SH-SY5Y (cell line): ENCODE results near the gene STRBP.

Experiments
- GATA2 ChIP-seq: IDR thresholded peaks from 2 replicates; pipeline ENCODE4 v1.6.1; 2011; ENCODE audit warnings: mild to moderate bottlenecking, low read depth, low read length
- GATA3 ChIP-seq: IDR thresholded peaks from 2 replicates; pipeline ENCODE4 v1.6.1; 2011; ENCODE audit warnings: low read depth, mild to moderate bottlenecking, low read length, moderate library complexity

DNA sequence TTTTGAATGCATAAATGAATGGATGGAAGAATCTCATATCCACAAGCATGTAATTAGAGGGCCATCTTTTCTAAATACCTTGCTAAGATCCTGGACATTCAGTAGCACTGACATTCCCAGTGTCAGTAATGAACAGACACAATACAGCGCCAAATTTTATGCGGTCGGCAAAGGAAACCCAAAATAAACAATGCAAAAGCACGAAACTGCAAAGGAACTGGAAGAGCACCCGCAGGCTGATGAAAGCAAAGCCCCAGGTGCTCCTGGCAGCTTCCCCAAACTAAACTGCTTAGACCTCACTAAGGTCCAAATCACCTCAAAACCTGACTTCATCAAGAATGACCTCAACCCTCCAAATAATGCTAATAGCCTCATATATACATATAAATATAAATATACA, 133.0 kb downstream of the STRBP start:
- TF ChIP-seq GATA2: no peak
- TF ChIP-seq GATA3: no peak
